OCI-LY1 (cell line): ENCODE data around the gene R3HCC1L.

Experiments
- H2AFZ ChIP-seq: fragments of 200-600 bp; sonication (generic), shearing (Covaris generic); 2 replicates; pipeline ENCODE4 v1.6.0; 2014; ENCODE audit warnings: antibody characterized with exemption, mild to moderate bottlenecking, low read length
- H3F3A ChIP-seq: fragments of 200-600 bp; sonication (generic), shearing (Covaris generic); 2 replicates; pipeline ENCODE4 v1.6.0; 2014; ENCODE audit warnings: mild to moderate bottlenecking, antibody characterized with exemption, low read length, moderate library complexity; ENCODE audit not compliant: insufficient read depth
- H3K27ac ChIP-seq: fragments of 200-600 bp; sonication (generic); 2 replicates; pipeline ENCODE4 v1.5.1; 2014; ENCODE audit warnings: low read length, mixed run types, mild to moderate bottlenecking, low read depth; ENCODE audit not compliant: poor library complexity, severe bottlenecking
- H3K27me3 ChIP-seq: fragments of 200-600 bp; sonication (generic); 2 replicates; pipeline ENCODE4 v1.6.0; 2014; ENCODE audit warnings: antibody characterized with exemption, mild to moderate bottlenecking, low read length, moderate library complexity; ENCODE audit not compliant: insufficient read depth
- H3K36me3 ChIP-seq: fragments of 200-600 bp; sonication (generic); 2 replicates; pipeline ENCODE4 v1.6.1; 2014; ENCODE audit warnings: mild to moderate bottlenecking, antibody characterized with exemption, low read length, moderate library complexity, mixed read lengths; ENCODE audit not compliant: insufficient read depth
- H3K4me1 ChIP-seq: fragments of 200-600 bp; sonication (generic); 2 replicates; pipeline ENCODE4 v1.5.1; 2014; ENCODE audit warnings: mild to moderate bottlenecking, low read length, moderate library complexity; ENCODE audit not compliant: insufficient read depth, severe bottlenecking
- H3K4me2 ChIP-seq: fragments of 200-600 bp; sonication (generic), shearing (Covaris generic); 2 replicates; pipeline ENCODE4 v1.6.1; 2014; ENCODE audit warnings: low read length
- H3K4me3 ChIP-seq: fragments of 200-600 bp; sonication (generic); 2 replicates; pipeline ENCODE4 v1.5.1; 2014; ENCODE audit warnings: low read length, low read depth, mild to moderate bottlenecking, mixed read lengths; ENCODE audit not compliant: poor library complexity, severe bottlenecking
- H3K79me2 ChIP-seq: fragments of 200-600 bp; shearing (Covaris generic); 2 replicates; pipeline ENCODE4 v1.6.1; 2016; ENCODE audit warnings: mixed run types, low read length, mixed read lengths; ENCODE audit not compliant: insufficient read depth
- H3K9ac ChIP-seq: fragments of 200-600 bp; sonication (generic), shearing (Covaris generic); 2 replicates; pipeline ENCODE4 v1.6.1; 2014; ENCODE audit warnings: mild to moderate bottlenecking, low read length, mixed read lengths
- H3K9me2 ChIP-seq: fragments of 200-600 bp; sonication (generic), shearing (Covaris generic); 2 replicates; pipeline ENCODE4 v1.6.1; 2014; ENCODE audit warnings: low read depth, mild to moderate bottlenecking, low read length, mixed read lengths
- H3K9me3 ChIP-seq: fragments of 200-600 bp; shearing (Covaris generic); 2 replicates; pipeline ENCODE4 v1.6.1; 2014; ENCODE audit warnings: low read length, mixed read lengths
- H4K20me1 ChIP-seq: fragments of 200-600 bp; sonication (generic), shearing (Covaris generic); 2 replicates; pipeline ENCODE4 v1.6.0; 2016; ENCODE audit warnings: mild to moderate bottlenecking, low read length; ENCODE audit not compliant: insufficient read depth
- EZH2 ChIP-seq: fragments of 200-600 bp; sonication (generic), shearing (Covaris generic); IDR thresholded peaks from 2 replicates; pipeline ENCODE4 v1.8.0; 2017; ENCODE audit warnings: borderline replicate concordance, mixed run types, mild to moderate bottlenecking, antibody characterized with exemption, low read length, moderate library complexity, mixed read lengths
- TF ChIP-seq, protein P1 (sequence below): fragments of 200-600 bp; sonication (generic), shearing (Covaris generic); IDR thresholded peaks from 2 replicates; pipeline ENCODE4 v1.5.1; 2017; ENCODE audit warnings: mild to moderate bottlenecking, antibody characterized with exemption, low read length, moderate library complexity, mixed read lengths

Gene R3HCC1L

DNA sequence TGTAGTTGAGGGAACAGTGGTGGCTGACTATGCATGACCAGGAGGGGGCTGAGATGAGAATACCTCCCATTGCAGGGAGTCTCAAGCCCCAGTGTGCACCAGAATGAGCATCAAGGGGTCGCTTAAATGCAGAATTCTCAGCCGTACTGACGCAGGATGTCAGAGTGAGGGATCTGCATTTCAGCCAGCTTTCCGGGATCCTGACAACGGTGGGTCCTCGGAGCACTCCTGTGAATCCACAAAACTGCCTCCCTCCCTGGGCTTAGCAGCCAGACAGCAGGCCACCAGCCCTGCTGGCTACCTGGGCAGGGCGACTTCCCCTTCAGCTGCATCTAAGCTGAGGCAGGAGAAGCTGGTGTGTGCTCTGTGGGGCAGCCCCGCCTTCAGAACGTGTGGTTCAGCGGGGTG is 155.3 kb downstream of the R3HCC1L start:
- no peaks in the 10 kb centered on the region for H3K79me2 ChIP-seq
- H3K9me2 ChIP-seq, result no peaks in the 10 kb centered on the region
- H3K4me1 ChIP-seq, result no peaks in the 10 kb centered on the region
- no peak overlapping the region for H3K27ac ChIP-seq
- H3K27me3 ChIP-seq, result no peaks in the 10 kb centered on the region
- H3K9ac ChIP-seq, result no peak overlapping the region
- H2AFZ ChIP-seq, result no peak overlapping the region
- no peaks in the 10 kb centered on the region for H3F3A ChIP-seq
- H3K36me3 ChIP-seq, result no peaks in the 10 kb centered on the region
- no peaks in the 10 kb centered on the region for H4K20me1 ChIP-seq
- H3K4me3 ChIP-seq, result no peak overlapping the region
- TF ChIP-seq EZH2, result no peak
- TF ChIP-seq, protein P1, sequence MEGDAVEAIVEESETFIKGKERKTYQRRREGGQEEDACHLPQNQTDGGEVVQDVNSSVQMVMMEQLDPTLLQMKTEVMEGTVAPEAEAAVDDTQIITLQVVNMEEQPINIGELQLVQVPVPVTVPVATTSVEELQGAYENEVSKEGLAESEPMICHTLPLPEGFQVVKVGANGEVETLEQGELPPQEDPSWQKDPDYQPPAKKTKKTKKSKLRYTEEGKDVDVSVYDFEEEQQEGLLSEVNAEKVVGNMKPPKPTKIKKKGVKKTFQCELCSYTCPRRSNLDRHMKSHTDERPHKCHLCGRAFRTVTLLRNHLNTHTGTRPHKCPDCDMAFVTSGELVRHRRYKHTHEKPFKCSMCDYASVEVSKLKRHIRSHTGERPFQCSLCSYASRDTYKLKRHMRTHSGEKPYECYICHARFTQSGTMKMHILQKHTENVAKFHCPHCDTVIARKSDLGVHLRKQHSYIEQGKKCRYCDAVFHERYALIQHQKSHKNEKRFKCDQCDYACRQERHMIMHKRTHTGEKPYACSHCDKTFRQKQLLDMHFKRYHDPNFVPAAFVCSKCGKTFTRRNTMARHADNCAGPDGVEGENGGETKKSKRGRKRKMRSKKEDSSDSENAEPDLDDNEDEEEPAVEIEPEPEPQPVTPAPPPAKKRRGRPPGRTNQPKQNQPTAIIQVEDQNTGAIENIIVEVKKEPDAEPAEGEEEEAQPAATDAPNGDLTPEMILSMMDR, result no peak
- no peak overlapping the region for H3K4me2 ChIP-seq
- no peaks in the 10 kb centered on the region for H3K9me3 ChIP-seq

DNA sequence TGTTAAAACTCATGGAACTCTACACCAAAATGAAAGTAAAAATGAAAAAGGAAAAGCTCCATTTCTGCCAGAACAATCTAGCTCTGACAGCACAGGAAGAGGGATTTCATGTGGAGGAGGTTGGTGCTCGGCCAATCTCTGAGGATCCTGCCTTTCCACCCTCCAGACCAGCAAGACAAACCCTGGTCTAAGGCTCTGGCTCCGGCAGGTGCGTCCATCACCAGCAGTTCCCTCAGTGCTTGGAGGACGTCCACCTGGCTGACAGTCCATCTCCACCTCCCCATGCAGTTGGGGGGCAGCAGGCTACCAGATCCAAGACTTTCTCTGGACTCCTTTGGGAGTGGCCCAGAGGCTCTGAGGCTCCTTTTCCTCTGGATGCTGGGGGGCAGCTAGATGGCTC is 158.5 kb downstream of the R3HCC1L start:
- TF ChIP-seq EZH2, result no peak
- TF ChIP-seq, protein P1, result no peak
- no peak overlapping the region for H3K4me2 ChIP-seq

DNA sequence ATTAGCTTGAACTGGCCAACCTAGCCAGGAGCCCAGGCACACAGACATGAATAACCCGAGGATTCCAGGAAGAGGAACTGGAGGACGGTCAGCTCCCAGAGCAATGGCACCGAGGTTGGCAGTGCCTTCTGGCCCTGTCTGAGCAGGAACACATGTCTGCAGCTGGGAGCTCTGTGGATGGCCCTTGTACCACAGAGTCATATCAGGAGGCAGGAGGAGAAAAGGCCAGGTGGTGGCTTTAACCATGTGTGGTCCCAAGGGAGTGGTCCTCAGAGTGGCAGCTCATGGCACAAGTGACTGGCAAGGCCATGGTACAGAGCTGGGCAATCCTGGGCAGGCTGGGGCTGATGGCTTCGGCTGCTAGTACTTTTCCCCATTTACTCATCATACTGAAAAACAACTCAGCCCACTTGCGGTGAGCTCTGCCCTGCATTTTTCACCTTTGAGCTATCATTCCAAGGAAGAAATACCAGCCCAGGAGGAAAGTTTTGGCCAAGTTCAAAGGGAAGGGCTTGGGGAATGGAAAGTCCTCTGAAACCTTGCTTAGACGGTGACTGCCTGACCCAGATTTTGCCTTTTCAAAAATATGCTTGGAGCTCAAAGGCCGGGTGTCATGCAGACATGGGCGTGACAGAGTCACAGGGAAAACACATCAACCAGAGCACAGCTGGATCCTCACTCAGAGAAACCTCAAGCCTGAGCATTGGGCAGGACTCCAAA is 159.3 kb downstream of the R3HCC1L start:
- Histone ChIP-seq H3K4me3 (no peak overlapping the region), H4K20me1 (no peaks in the 10 kb centered on the region), H3K36me3 (no peaks in the 10 kb centered on the region), H3K27me3 (no peaks in the 10 kb centered on the region), H2AFZ (no peak overlapping the region), H3K27ac (no peak overlapping the region), H3K9me3 (no peaks in the 10 kb centered on the region), H3F3A (no peaks in the 10 kb centered on the region), H3K79me2 (no peaks in the 10 kb centered on the region), H3K9ac (no peak overlapping the region), H3K4me1 (no peaks in the 10 kb centered on the region), H3K9me2 (no peaks in the 10 kb centered on the region), H3K4me2 (no peak overlapping the region)
- TF ChIP-seq, protein P1, result no peak
- no peak for TF ChIP-seq EZH2

More for the DNA sequence above, 158.5 kb downstream of the R3HCC1L start:
- Histone ChIP-seq H3K4me3 (no peak overlapping the region), H4K20me1 (no peaks in the 10 kb centered on the region), H2AFZ (no peak overlapping the region), H3K36me3 (no peaks in the 10 kb centered on the region), H3K9me2 (no peaks in the 10 kb centered on the region), H3K27ac (no peak overlapping the region), H3K79me2 (no peaks in the 10 kb centered on the region), H3K9me3 (no peaks in the 10 kb centered on the region), H3F3A (no peaks in the 10 kb centered on the region), H3K27me3 (no peaks in the 10 kb centered on the region), H3K4me1 (no peaks in the 10 kb centered on the region), H3K9ac (no peak overlapping the region)
